ENCODE results near the gene LRRC58. TPM values are rescaled to one million over a fixed set of nuclear protein-coding genes. Genes with fewer than 3 reads are reported as not detected.

The LRRC58 gene
- total RNA-seq, 6 experiments from 2014 or later, result 7.0 to 18.7 (median 10.3) TPM

GRCh38 chr3:120355486-120355885, 6.3 kb upstream of the LRRC58 start:
- 83% methylated on average over 1 of the region's 1 CpG for WGBS (ENCODE audit: insufficient coverage, low coverage, low lambda C conversion rate, missing lambda C conversion rate)
- Histone ChIP-seq H3K4me3 (no peak overlapping the region), H3K4me1 (peaks cover 0 to 10% (median 4%) of the 10 kb centered on the region in 4 donors), H3K27me3 (no peaks in the 10 kb centered on the region), H3K9me3 (no peaks in the 10 kb centered on the region), H3K36me3 (no peaks in the 10 kb centered on the region), H3K27ac (no peak overlapping the region)
- intact Hi-C loops (cut with DNase I), result no loop called here
- DNase-seq (no peak), ATAC-seq (no peak)
- no peak for TF ChIP-seq CTCF (IDR thresholded peaks at IDR 0.05)

GRCh38 chr3:120353463-120353862, 4.3 kb upstream of the LRRC58 start:
- no peaks in the 10 kb centered on the region for H3K27me3 ChIP-seq
- H3K9me3 ChIP-seq, result no peaks in the 10 kb centered on the region
- H3K4me3 ChIP-seq, result no peak overlapping the region
- H3K27ac ChIP-seq, result no peak overlapping the region
- H3K4me1 ChIP-seq, result peaks cover 0 to 17% (median 5%) of the 10 kb centered on the region in 4 donors
- no peaks in the 10 kb centered on the region for H3K36me3 ChIP-seq
- DNase-seq (no peak), ATAC-seq (no peak)
- intact Hi-C loops (cut with DNase I), result no loop called here
- TF ChIP-seq POLR2A (IDR thresholded peaks at IDR 0.05), result no peak
- no peak for TF ChIP-seq CTCF (IDR thresholded peaks at IDR 0.05)

- Histone ChIP-seq H3K27me3 (no peaks in the 10 kb centered on the region), H3K4me1 (peaks cover 0 to 22% (median 9%) of the 10 kb centered on the region in 4 donors), H3K27ac (no peak overlapping the region), H3K9me3 (no peaks in the 10 kb centered on the region), H3K36me3 (no peaks in the 10 kb centered on the region), H3K4me3 (no peak overlapping the region)
- TF ChIP-seq POLR2A (IDR thresholded peaks at IDR 0.05) (no peak), CTCF (IDR thresholded peaks at IDR 0.05) (no peak)
- WGBS (ENCODE audit: insufficient coverage, low coverage, low lambda C conversion rate, missing lambda C conversion rate), result 94% methylated on average over 4 of the region's 4 CpGs
- intact Hi-C loops (cut with DNase I), result no loop called here
- no peak for ATAC-seq
- DNase-seq, result no peak
These were observed 2.9 kb upstream of the LRRC58 start for GRCh38 chr3:120352017-120352416.

- Histone ChIP-seq H3K27ac (peak overlapping the region in 2 of 3 donors; percentile 76 to 93), H3K4me3 (peak overlapping the region in 2 of 3 donors; percentile 84 to 93), H3K27me3 (no peaks in the 10 kb centered on the region), H3K36me3 (no peaks in the 10 kb centered on the region), H3K4me1 (peaks cover 0 to 22% (median 9%) of the 10 kb centered on the region in 4 donors), H3K9me3 (no peaks in the 10 kb centered on the region)
- TF ChIP-seq POLR2A (IDR thresholded peaks at IDR 0.05) (no peak), CTCF (IDR thresholded peaks at IDR 0.05) (no peak)
- 16% methylated on average over 8 of the region's 8 CpGs for WGBS (ENCODE audit: insufficient coverage, low coverage, low lambda C conversion rate, missing lambda C conversion rate)
- intact Hi-C loops (cut with DNase I), result no loop called here
- DNase-seq (peak; percentile 66 to 83 (median 83)), ATAC-seq (peak; percentile 35 to 65 (median 54))
These were observed 1.3 kb upstream of the LRRC58 start for GRCh38 chr3:120350401-120350941.

GRCh38 chr3:120349855-120350125, 636 bp upstream of the LRRC58 start:
- no peaks in the 10 kb centered on the region for H3K9me3 ChIP-seq
- H3K36me3 ChIP-seq, result no peaks in the 10 kb centered on the region
- peak overlapping the region; percentile 76 to 93 (median 90) for H3K27ac ChIP-seq
- peak overlapping the region; percentile 67 to 93 (median 84) for H3K4me3 ChIP-seq
- TF ChIP-seq POLR2A (IDR thresholded peaks at IDR 0.05) (no peak), CTCF (IDR thresholded peaks at IDR 0.05) (no peak)
- WGBS (ENCODE audit: insufficient coverage, low coverage, low lambda C conversion rate, missing lambda C conversion rate), result 1% methylated on average over 6 of the region's 6 CpGs
- intact Hi-C loops (cut with DNase I), result no loop called here
- peaks cover 0 to 23% (median 11%) of the 10 kb centered on the region in 4 donors for H3K4me1 ChIP-seq
- ATAC-seq, result peak in 1 of 4 donors; percentile 0
- H3K27me3 ChIP-seq, result no peaks in the 10 kb centered on the region
- no peak for DNase-seq

Data from right lobe of liver (tissue), 6 donors.